Tibial nerve (tissue), 4 donors: Measurements from ENCODE around the gene CFD. TPM values are rescaled to one million over a fixed set of nuclear protein-coding genes. Genes with fewer than 3 reads are reported as not detected.

Source experiments
- DNase-seq, 2 donors: peaks; one replicate each; pipeline ENCODE4 v3.0.0-alpha.2; 2019; ENCODE audit warnings: low spot score in 2 of 2
- H3K27ac ChIP-seq, 4 donors: fragments of 200-600 bp; sonication (generic) in 3 of 4; one replicate each; pipeline ENCODE4 v1.5.1; 2017 to 2019; ENCODE audit warnings: mild to moderate bottlenecking in 1 of 4
- H3K27me3 ChIP-seq, 2 donors: fragments of 200-600 bp; sonication (generic) in 1 of 2; one replicate each; pipeline versions ENCODE4 v1.5.1 to v1.6.0; 2017 to 2019
- H3K36me3 ChIP-seq, 3 donors: fragments of 200-600 bp; sonication (generic); one replicate each; pipeline ENCODE4 v1.5.1; 2018 to 2019
- H3K4me1 ChIP-seq, 4 donors: fragments of 200-600 bp; sonication (generic) in 3 of 4; one replicate each; pipeline ENCODE4 v1.5.1; 2017 to 2019
- H3K4me3 ChIP-seq, 4 donors: fragments of 200-600 bp; sonication (generic) in 3 of 4; one replicate each; pipeline ENCODE4 v1.5.1; 2017 to 2019; ENCODE audit warnings: mild to moderate bottlenecking in 1 of 4, moderate library complexity in 1 of 4
- H3K9me3 ChIP-seq, 4 donors: fragments of 200-600 bp; sonication (generic) in 3 of 4; one replicate each; pipeline ENCODE4 v1.5.1; 2017 to 2019
- EP300 ChIP-seq, 2 donors: sonication (generic); formaldehyde crosslinking; IDR thresholded peaks; one replicate each; pipeline ENCODE4 v1.6.1; 2017; ENCODE audit warnings: antibody characterized with exemption in 2 of 2, mild to moderate bottlenecking in 1 of 2
- POLR2A ChIP-seq, 2 donors: fragments of 450-650 bp; IDR thresholded peaks; one replicate each; pipeline ENCODE4 v1.6.1; 2017; ENCODE audit warnings: antibody characterized with exemption in 2 of 2, mild to moderate bottlenecking in 2 of 2, moderate library complexity in 2 of 2
- WGBS, 2 donors: methylation state at CpG; one replicate each; pipeline ENCODE4 v1.1.5; 2018; 5-methylcytosine and 5-hydroxymethylcytosine counted together
- total RNA-seq, 4 donors: library from RNA; depleted of rRNA; stranded (reverse); fragments of >200 nt; gene quantifications; one replicate each; pipeline ENCODE4 v1.1.0, GENCODE V29; 2016
- TF ChIP-seq, protein P1 (sequence below), 5 experiments: fragments of 200-600 bp in 3 of 5; fragments of 450-650 bp in 2 of 5; sonication (generic) in 3 of 5; IDR thresholded peaks; one replicate each; pipeline ENCODE4 v1.5.1; 2016 to 2019; ENCODE audit warnings: antibody characterized with exemption in 5 of 5, mild to moderate bottlenecking in 3 of 5, moderate library complexity in 2 of 5

Gene CFD
- total RNA-seq, 4 donors from 2014 or later, result 1,040 to 7,538 (median 2,843) TPM

DNA sequence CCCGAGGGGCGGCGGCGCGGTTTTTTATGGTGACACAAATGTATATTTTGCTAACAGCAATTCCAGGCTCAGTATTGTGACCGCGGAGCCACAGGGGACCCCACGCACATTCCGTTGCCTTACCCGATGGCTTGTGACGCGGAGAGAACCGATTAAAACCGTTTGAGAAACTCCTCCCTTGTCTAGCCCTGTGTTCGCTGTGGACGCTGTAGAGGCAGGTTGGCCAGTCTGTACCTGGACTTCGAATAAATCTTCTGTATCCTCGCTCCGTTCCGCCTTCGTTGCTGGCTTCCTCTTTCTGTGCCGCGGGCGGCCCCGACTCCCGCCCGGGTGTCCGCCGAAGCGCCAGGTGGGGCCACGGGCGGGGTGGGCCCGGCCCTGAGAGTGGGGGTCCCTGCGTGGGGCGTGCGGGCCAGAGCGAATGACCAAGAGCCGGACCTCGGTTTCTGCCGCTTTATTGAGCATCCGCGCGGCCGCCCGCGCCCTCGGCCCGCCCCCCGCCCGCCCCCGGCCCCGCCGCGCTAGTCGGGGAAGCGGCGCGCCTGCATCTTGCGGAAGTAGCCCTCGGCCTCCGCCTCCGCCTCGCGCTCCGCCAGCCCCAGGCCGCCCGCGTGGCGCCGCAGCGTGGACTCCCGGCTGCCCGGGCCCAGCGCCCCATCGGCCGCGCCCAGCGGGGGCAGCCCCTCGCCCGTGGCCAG lies 47.3 kb upstream of the CFD start:
- no peaks in the 10 kb centered on the region for H3K4me1 ChIP-seq
- no peak overlapping the region for H3K27ac ChIP-seq
- no peaks in the 10 kb centered on the region for H3K27me3 ChIP-seq
- 89 to 90% methylated on average over 58 to 70 of the region's 80 CpGs for WGBS, 2 donors
- DNase-seq, result no peak
- H3K36me3 ChIP-seq, result peaks cover 4 to 90% (median 40%) of the 10 kb centered on the region in 3 donors
- no peak overlapping the region for H3K4me3 ChIP-seq
- TF ChIP-seq, protein P1, sequence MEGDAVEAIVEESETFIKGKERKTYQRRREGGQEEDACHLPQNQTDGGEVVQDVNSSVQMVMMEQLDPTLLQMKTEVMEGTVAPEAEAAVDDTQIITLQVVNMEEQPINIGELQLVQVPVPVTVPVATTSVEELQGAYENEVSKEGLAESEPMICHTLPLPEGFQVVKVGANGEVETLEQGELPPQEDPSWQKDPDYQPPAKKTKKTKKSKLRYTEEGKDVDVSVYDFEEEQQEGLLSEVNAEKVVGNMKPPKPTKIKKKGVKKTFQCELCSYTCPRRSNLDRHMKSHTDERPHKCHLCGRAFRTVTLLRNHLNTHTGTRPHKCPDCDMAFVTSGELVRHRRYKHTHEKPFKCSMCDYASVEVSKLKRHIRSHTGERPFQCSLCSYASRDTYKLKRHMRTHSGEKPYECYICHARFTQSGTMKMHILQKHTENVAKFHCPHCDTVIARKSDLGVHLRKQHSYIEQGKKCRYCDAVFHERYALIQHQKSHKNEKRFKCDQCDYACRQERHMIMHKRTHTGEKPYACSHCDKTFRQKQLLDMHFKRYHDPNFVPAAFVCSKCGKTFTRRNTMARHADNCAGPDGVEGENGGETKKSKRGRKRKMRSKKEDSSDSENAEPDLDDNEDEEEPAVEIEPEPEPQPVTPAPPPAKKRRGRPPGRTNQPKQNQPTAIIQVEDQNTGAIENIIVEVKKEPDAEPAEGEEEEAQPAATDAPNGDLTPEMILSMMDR (IDR thresholded peaks at IDR 0.05), result no peak
- no peak for TF ChIP-seq EP300 (IDR thresholded peaks at IDR 0.05)
- no peak for TF ChIP-seq POLR2A (IDR thresholded peaks at IDR 0.05)
- H3K9me3 ChIP-seq, result no peaks in the 10 kb centered on the region

DNA sequence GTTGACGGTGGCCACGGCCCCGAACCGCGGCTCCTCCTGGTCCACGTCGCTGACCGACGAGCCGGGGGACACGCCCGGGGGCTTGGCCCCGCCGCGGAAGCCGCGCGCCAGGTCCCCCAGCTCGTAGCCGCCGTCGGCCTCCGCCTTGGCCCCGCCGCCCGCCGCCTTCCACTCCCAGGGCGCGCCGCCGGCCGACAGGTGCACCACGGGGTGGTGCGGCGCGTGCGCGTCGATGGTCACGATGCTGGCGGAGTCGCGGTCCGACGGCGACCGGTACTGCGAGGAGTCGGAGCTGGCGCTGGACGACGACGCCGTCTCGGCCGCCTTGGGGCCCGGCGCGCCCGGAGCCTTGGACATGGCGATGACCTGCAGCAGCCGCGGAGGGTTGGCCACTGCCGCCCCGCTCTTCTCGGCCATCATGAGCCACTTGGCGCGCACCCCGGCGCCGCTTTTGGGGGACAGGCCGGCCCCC lies 46.7 kb upstream of the CFD start:
- TF ChIP-seq POLR2A (IDR thresholded peaks at IDR 0.05) (no peak), EP300 (IDR thresholded peaks at IDR 0.05) (no peak)
- TF ChIP-seq, protein P1 (IDR thresholded peaks at IDR 0.05), result no peak
- Histone ChIP-seq H3K9me3 (no peaks in the 10 kb centered on the region), H3K4me3 (no peak overlapping the region), H3K36me3 (peaks cover 0 to 84% (median 37%) of the 10 kb centered on the region in 3 donors), H3K27me3 (no peaks in the 10 kb centered on the region), H3K27ac (no peak overlapping the region), H3K4me1 (no peaks in the 10 kb centered on the region)
- WGBS, 2 donors, result 91 to 93% methylated on average over 63 of the region's 72 CpGs
- DNase-seq, result no peak

DNA sequence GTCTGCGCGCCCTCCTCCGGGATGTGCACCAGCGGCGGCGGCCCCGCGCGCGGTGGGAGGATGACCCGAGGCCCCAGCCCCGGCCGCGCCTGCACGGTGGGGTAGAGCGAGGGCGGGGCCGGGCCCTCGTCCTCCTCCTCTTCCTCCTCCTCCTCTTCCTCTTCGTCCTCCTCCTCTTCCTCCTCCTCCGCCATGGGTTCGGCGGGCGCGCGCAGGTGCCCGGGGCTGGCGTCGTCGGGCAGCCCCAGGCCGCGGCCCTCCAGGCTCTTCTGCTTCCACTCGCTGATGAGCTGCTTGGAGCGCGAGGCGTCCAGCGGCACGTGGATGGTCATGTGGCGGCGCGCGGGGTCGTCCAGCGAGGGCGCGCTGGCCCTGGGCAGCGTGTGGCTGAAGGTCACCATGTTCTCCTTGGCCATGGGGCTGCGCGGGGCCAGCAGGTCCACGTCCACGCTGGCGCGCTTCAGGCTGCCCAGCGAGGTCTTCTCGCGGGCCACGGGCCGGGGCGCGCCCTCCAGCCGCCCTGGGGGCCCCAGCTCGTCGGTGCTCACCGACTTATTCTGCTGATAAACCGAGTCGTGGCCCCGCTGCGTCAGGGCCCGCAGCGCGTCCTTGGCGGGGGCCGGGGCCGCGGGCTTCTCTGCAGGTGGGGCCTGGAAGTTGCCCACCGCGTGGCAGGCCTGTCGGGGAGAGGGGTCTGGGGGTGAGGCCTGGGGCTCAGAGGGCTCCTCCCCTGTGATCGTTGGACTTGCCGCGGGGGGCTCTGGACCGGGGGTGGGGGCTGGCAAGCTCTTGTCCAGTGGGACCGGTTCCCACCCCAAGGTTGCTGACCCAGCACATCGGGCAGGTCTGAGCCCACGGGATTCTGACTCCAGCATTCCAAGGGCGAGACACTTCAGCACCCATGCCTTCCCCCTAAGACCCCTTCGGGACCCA lies 46.0 kb upstream of the CFD start:
- DNase-seq, result no peak
- H3K36me3 ChIP-seq, result peaks cover 0 to 77% (median 32%) of the 10 kb centered on the region in 3 donors
- TF ChIP-seq POLR2A (IDR thresholded peaks at IDR 0.05) (no peak), EP300 (IDR thresholded peaks at IDR 0.05) (no peak)
- TF ChIP-seq, protein P1 (IDR thresholded peaks at IDR 0.05), result no peak
- H3K27me3 ChIP-seq, result no peaks in the 10 kb centered on the region
- no peaks in the 10 kb centered on the region for H3K4me1 ChIP-seq
- H3K27ac ChIP-seq, result no peak overlapping the region
- 94 to 95% methylated on average over 38 to 77 of the region's 87 CpGs for WGBS, 2 donors
- no peaks in the 10 kb centered on the region for H3K9me3 ChIP-seq
- H3K4me3 ChIP-seq, result no peak overlapping the region

DNA sequence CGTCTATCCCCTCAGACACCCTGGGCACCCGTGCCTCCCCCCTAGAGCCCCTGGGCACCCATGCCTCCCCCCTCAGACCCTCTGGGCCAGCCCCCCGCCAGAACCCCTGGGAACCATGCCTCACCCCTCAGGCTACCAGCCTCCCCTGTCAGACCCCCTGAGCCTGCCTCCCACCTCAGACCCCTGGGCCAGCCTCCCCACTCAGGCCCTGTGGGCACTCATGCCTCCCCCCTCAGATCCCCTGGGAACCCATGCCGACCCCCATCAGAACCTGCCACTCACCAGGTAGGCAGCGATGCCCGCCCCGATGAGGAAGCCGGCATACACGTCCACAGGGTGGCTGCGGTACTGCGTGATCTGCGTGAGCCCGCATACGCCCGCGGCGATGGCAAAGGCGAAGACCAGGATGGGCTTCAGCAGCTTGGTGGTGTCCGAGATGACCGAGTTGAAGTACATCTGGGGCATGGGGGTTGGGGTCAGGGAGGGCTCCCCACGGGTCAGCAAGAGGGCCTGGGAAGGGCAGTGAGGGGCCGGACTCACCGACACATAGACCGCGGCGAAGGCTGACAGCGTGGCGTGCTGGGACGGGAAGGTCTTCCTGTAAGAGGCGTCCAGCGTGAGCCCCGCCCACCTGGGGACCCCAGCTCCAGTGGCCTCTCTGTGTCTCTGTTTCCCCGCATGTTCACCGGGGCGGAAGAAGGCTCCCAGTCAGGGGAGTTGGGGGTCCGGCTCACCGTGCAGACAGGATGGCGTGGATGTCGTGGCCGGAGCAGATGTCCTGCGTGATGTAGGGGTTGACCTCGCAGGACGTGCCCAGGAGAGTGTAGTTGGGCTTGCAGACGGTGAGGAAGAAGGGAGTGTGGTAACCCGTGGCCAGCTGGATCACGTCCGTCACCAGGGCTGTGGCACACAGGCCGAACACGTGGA lies 45.0 kb upstream of the CFD start:
- no peaks in the 10 kb centered on the region for H3K27me3 ChIP-seq
- TF ChIP-seq, protein P1 (IDR thresholded peaks at IDR 0.05), result no peak
- TF ChIP-seq POLR2A (IDR thresholded peaks at IDR 0.05) (no peak), EP300 (IDR thresholded peaks at IDR 0.05) (no peak)
- no peaks in the 10 kb centered on the region for H3K4me1 ChIP-seq
- no peaks in the 10 kb centered on the region for H3K9me3 ChIP-seq
- peaks cover 0 to 68% (median 23%) of the 10 kb centered on the region in 3 donors for H3K36me3 ChIP-seq
- 90 to 91% methylated on average over 47 to 49 of the region's 49 CpGs for WGBS, 2 donors
- no peak overlapping the region for H3K4me3 ChIP-seq
- no peak overlapping the region for H3K27ac ChIP-seq
- DNase-seq, result no peak
